HG02943 (cell line): ENCODE data around the gene TAC3.
"Not testable (repeated sequence)": the region's sequence is repeated elsewhere in the genome, so short reads cannot be mapped to it uniquely, and the experiment has no call there.

Source experiments
- ATAC-seq: cut with Tn5 transposase; IDR thresholded peaks from one replicate; pipeline ENCODE4 v1.9.1; 2021; ENCODE audit warnings: mild to moderate bottlenecking, low read depth, moderate library complexity; ENCODE audit not compliant: unreplicated experiment

Gene TAC3

GRCh38 chr12:56988207-56988739 is 28.1 kb downstream of the TAC3 start:
- ATAC-seq = no peak

- no peak for ATAC-seq
Observed at GRCh38 chr12:56987551-56988053, 28.7 kb downstream of the TAC3 start.

GRCh38 chr12:56987011-56987410 is 29.3 kb downstream of the TAC3 start:
- no peak for ATAC-seq

- not testable (repeated sequence) for ATAC-seq
Observed at GRCh38 chr12:56985714-56986113, 30.6 kb downstream of the TAC3 start.

GRCh38 chr12:56983386-56983785 is 32.9 kb downstream of the TAC3 start:
- no peak for ATAC-seq

GRCh38 chr12:56982578-56983236 is 33.6 kb downstream of the TAC3 start:
- not testable (repeated sequence) for ATAC-seq

- no peak for ATAC-seq
Observed at GRCh38 chr12:56980941-56981530, 35.3 kb downstream of the TAC3 start.

- no peak for ATAC-seq
Observed at GRCh38 chr12:56980268-56980667, 36.1 kb downstream of the TAC3 start.

- ATAC-seq = no peak
Observed at GRCh38 chr12:56979628-56980027, 36.7 kb downstream of the TAC3 start.

- no peak for ATAC-seq
Observed at GRCh38 chr12:56978397-56979138, 37.8 kb downstream of the TAC3 start.

GRCh38 chr12:56977361-56977760 is 39.0 kb downstream of the TAC3 start:
- not testable (repeated sequence) for ATAC-seq

GRCh38 chr12:56974224-56974623 is 42.1 kb downstream of the TAC3 start:
- ATAC-seq = not testable (repeated sequence)

GRCh38 chr12:56968910-56969309 is 47.4 kb downstream of the TAC3 start:
- ATAC-seq = not testable (repeated sequence)

- not testable (repeated sequence) for ATAC-seq
Observed at GRCh38 chr12:56965997-56966642, 50.2 kb downstream of the TAC3 start.

GRCh38 chr12:56965124-56965523 is 51.2 kb downstream of the TAC3 start:
- not testable (repeated sequence) for ATAC-seq

- ATAC-seq = not testable (repeated sequence)
Observed at GRCh38 chr12:56963557-56963956, 52.8 kb downstream of the TAC3 start.

- not testable (repeated sequence) for ATAC-seq
Observed at GRCh38 chr12:56962247-56962646, 54.1 kb downstream of the TAC3 start.
